Body of pancreas (tissue), 4 donors: ENCODE measurements around the gene NT5C2.

Experiments used
- CTCF ChIP-seq, 7 experiments: fragments of 450-650 bp in 4 of 7; fragments of 200-600 bp in 3 of 7; sonication (generic) in 3 of 7; IDR thresholded peaks; one replicate each; pipeline ENCODE4 v1.5.1; 2016 to 2019; ENCODE audit warnings: antibody characterized with exemption in 7 of 7
- POLR2A ChIP-seq, 3 donors: fragments of 450-650 bp; IDR thresholded peaks; one replicate each; pipeline ENCODE4 v1.6.1; 2016; ENCODE audit warnings: antibody characterized with exemption in 3 of 3, mild to moderate bottlenecking in 2 of 3

GRCh38 chr10:103117247-103117646 lies 75.8 kb downstream of the NT5C2 start:
- no peak for TF ChIP-seq CTCF (IDR thresholded peaks at IDR 0.05)
- TF ChIP-seq POLR2A (IDR thresholded peaks at IDR 0.05): no peak
